Neural cell (in vitro differentiated cells): ENCODE measurements around the gene SLC16A10. TPM values are rescaled to one million over a fixed set of nuclear protein-coding genes. Genes with fewer than 3 reads are reported as not detected.

Source experiments
- H2AFZ ChIP-seq: fragments of 200-600, 300-800 bp; sonication (generic), shearing (Covaris generic); 2 replicates; pipeline ENCODE4 v1.6.0; 2014; ENCODE audit warnings: low read depth, mild to moderate bottlenecking, antibody characterized with exemption, low read length, moderate library complexity
- H3F3A ChIP-seq: fragments of 200-600 bp; shearing (Covaris generic); 2 replicates; pipeline ENCODE4 v1.6.1; 2016; ENCODE audit warnings: mild to moderate bottlenecking, moderate library complexity, mixed read lengths, antibody characterized with exemption, low read length; ENCODE audit not compliant: insufficient read depth, poor library complexity, severe bottlenecking
- H3K27ac ChIP-seq: fragments of 200-600, 300-800 bp; sonication (generic), shearing (Covaris generic); 2 replicates; pipeline ENCODE4 v1.5.1; 2014; ENCODE audit warnings: mild to moderate bottlenecking, low read length, moderate library complexity
- H3K27me3 ChIP-seq: fragments of 300-800, 200-600 bp; sonication (generic), shearing (Covaris generic); 2 replicates; pipeline ENCODE4 v1.6.0; 2014; ENCODE audit warnings: mild to moderate bottlenecking, low read depth, low read length, moderate library complexity; ENCODE audit not compliant: insufficient read depth
- H3K36me3 ChIP-seq: fragments of 300-800, 200-600 bp; sonication (generic), shearing (Covaris generic); 2 replicates; pipeline ENCODE4 v1.5.1; 2014; ENCODE audit warnings: mild to moderate bottlenecking, antibody characterized with exemption, low read length, moderate library complexity; ENCODE audit not compliant: insufficient read depth
- H3K4me2 ChIP-seq: fragments of 300-800, 200-600 bp; sonication (generic), shearing (Covaris generic); 2 replicates; pipeline ENCODE4 v1.6.0; 2014; ENCODE audit warnings: mild to moderate bottlenecking, low read length
- H3K4me3 ChIP-seq: fragments of 300-800, 200-600 bp; sonication (generic), shearing (Covaris generic); 2 replicates; pipeline ENCODE4 v1.5.1; 2014; ENCODE audit warnings: mild to moderate bottlenecking, low read length, moderate library complexity
- H3K79me2 ChIP-seq: fragments of 200-600 bp; shearing (Covaris generic); replicated peaks from 2 replicates; pipeline ENCODE4 v1.6.0; 2014; ENCODE audit warnings: mild to moderate bottlenecking, low read length, moderate library complexity; ENCODE audit not compliant: insufficient read depth
- H3K9ac ChIP-seq: fragments of 300-800, 200-600 bp; sonication (generic), shearing (Covaris generic); 2 replicates; pipeline ENCODE4 v1.6.1; 2016; ENCODE audit warnings: mild to moderate bottlenecking, low read length, mixed read lengths
- H3K9me2 ChIP-seq: fragments of 200-600 bp; shearing (Covaris generic); 2 replicates; pipeline ENCODE4 v1.6.1; 2016; ENCODE audit warnings: mild to moderate bottlenecking, low read length, mixed read lengths; ENCODE audit not compliant: insufficient read depth
- H3K9me3 ChIP-seq: fragments of 200-600, 300-800 bp; sonication (generic), shearing (Covaris generic); 2 replicates; pipeline ENCODE4 v1.6.1; 2016; ENCODE audit warnings: mild to moderate bottlenecking, mixed run types, low read length, moderate library complexity, mixed read lengths
- H4K20me1 ChIP-seq: fragments of 200-600 bp; shearing (Covaris generic); 2 replicates; pipeline ENCODE4 v1.6.1; 2016; ENCODE audit warnings: mild to moderate bottlenecking, mixed run types; ENCODE audit not compliant: insufficient read depth
- CTCF ChIP-seq: fragments of 450-650 bp; IDR thresholded peaks from 2 replicates; pipeline ENCODE4 v1.5.1; 2014; ENCODE audit warnings: antibody characterized with exemption, mild to moderate bottlenecking, moderate library complexity; ENCODE audit not compliant: poor library complexity, severe bottlenecking
- EP300 ChIP-seq: fragments of 450-650 bp; conservative IDR thresholded peaks from 2 replicates; pipeline ENCODE4 v1.6.1; 2014; ENCODE audit warnings: antibody characterized with exemption, mild to moderate bottlenecking, moderate library complexity; ENCODE audit not compliant: poor library complexity, severe bottlenecking
- EZH2 ChIP-seq: fragments of 200-600, 300-800 bp; shearing (Covaris generic), sonication (generic); IDR thresholded peaks from 2 replicates; pipeline ENCODE4 v1.6.1; 2014; ENCODE audit warnings: antibody characterized with exemption, low read length, borderline replicate concordance, mild to moderate bottlenecking; ENCODE audit not compliant: insufficient read depth, poor library complexity, severe bottlenecking
- MXI1 ChIP-seq: fragments of 450-650 bp; conservative IDR thresholded peaks from 2 replicates; pipeline ENCODE4 v1.6.1; 2014; ENCODE audit warnings: antibody characterized with exemption, mild to moderate bottlenecking; ENCODE audit not compliant: poor library complexity, severe bottlenecking
- POLR2AphosphoS5 ChIP-seq: IDR thresholded peaks from 2 replicates; pipeline ENCODE4 v1.6.1; 2012
- RAD21 ChIP-seq: fragments of 450-650 bp; conservative IDR thresholded peaks from 2 replicates; pipeline ENCODE4 v1.6.1; 2014; ENCODE audit warnings: antibody characterized with exemption, mild to moderate bottlenecking, moderate library complexity
- REST ChIP-seq: IDR thresholded peaks from 2 replicates; pipeline ENCODE4 v1.6.1; 2012; ENCODE audit warnings: borderline replicate concordance
- SMC3 ChIP-seq: fragments of 450-650 bp; conservative IDR thresholded peaks from 2 replicates; pipeline ENCODE4 v1.6.1; 2014; ENCODE audit warnings: antibody characterized with exemption, mild to moderate bottlenecking, moderate library complexity; ENCODE audit not compliant: poor library complexity
- TAF1 ChIP-seq: IDR thresholded peaks from 2 replicates; pipeline ENCODE4 v1.6.1; 2012; ENCODE audit warnings: low read depth
- polyA plus RNA-seq: library from polyadenylated mRNA; depleted of rRNA; stranded (reverse); fragments of >200 nt; gene quantifications from 2 replicates; pipeline ENCODE4 v1.2.3, GENCODE V29; 2014

The SLC16A10 gene
- polyA plus RNA-seq, 1 donor from 2014 or later = 1.5 TPM

- no peak for TF ChIP-seq CTCF
- no peak for TF ChIP-seq TAF1
- no peak for TF ChIP-seq MXI1
- TF ChIP-seq EZH2 = no peak
- no peak for TF ChIP-seq RAD21
- TF ChIP-seq POLR2AphosphoS5 = no peak
- TF ChIP-seq REST = no peak
- TF ChIP-seq SMC3 = no peak
- TF ChIP-seq EP300 = no peak
- H3K27me3 ChIP-seq = no peaks in the 10 kb centered on the region
- H3F3A ChIP-seq = no peaks in the 10 kb centered on the region
- H2AFZ ChIP-seq = no peak overlapping the region
- H3K79me2 ChIP-seq = no peaks in the 10 kb centered on the region
- no peaks in the 10 kb centered on the region for H4K20me1 ChIP-seq
- H3K36me3 ChIP-seq = no peaks in the 10 kb centered on the region
- H3K9me2 ChIP-seq = no peaks in the 10 kb centered on the region
- H3K9me3 ChIP-seq = no peaks in the 10 kb centered on the region
- no peak overlapping the region for H3K27ac ChIP-seq
- H3K4me3 ChIP-seq = no peak overlapping the region
- no peak overlapping the region for H3K4me2 ChIP-seq
- H3K9ac ChIP-seq = no peak overlapping the region
Measured at GRCh38 chr6:111231090-111231459, 143.8 kb downstream of the SLC16A10 start.

- Histone ChIP-seq H2AFZ (no peak overlapping the region), H3K9ac (no peak overlapping the region), H3K4me3 (no peak overlapping the region), H3K79me2 (no peaks in the 10 kb centered on the region), H3K4me2 (no peak overlapping the region), H4K20me1 (no peaks in the 10 kb centered on the region), H3K9me3 (no peaks in the 10 kb centered on the region), H3K9me2 (no peaks in the 10 kb centered on the region), H3K36me3 (no peaks in the 10 kb centered on the region), H3K27me3 (no peaks in the 10 kb centered on the region), H3F3A (no peaks in the 10 kb centered on the region), H3K27ac (no peak overlapping the region)
- TF ChIP-seq EP300 (no peak), REST (no peak), RAD21 (no peak), CTCF (no peak), MXI1 (no peak), POLR2AphosphoS5 (no peak), EZH2 (no peak), TAF1 (no peak), SMC3 (no peak)
Measured at GRCh38 chr6:111237852-111238251, 150.5 kb downstream of the SLC16A10 start.
